IPS-18c (cell line): ENCODE results near the gene TANC1.
"Not testable (repeated sequence)": the region's sequence is repeated elsewhere in the genome, so short reads cannot be mapped to it uniquely, and the experiment has no call there.

Source experiments
- H3K4me3 ChIP-seq: 2 replicates; pipeline ENCODE4 v1.7.0; 2013; ENCODE audit warnings: low read depth, mild to moderate bottlenecking, low read length, moderate library complexity; ENCODE audit not compliant: insufficient read depth
- H3K9me3 ChIP-seq: one replicate; pipeline ENCODE4 v1.6.1; 2013; ENCODE audit warnings: mild to moderate bottlenecking, low read length, moderate library complexity; ENCODE audit not compliant: control insufficient read depth, insufficient read depth

The TANC1 gene

GRCh38 chr2:159129269-159129668 is 160.8 kb downstream of the TANC1 start:
- Histone ChIP-seq H3K4me3 (no peak overlapping the region), H3K9me3 (no peaks in the 10 kb centered on the region)

- no peaks in the 10 kb centered on the region for H3K9me3 ChIP-seq
- H3K4me3 ChIP-seq: no peak overlapping the region
These were observed 161.4 kb downstream of the TANC1 start for GRCh38 chr2:159129824-159130223.

- Histone ChIP-seq H3K9me3 (no peaks in the 10 kb centered on the region), H3K4me3 (no peak overlapping the region)
These were observed 161.9 kb downstream of the TANC1 start for GRCh38 chr2:159130302-159130701.

GRCh38 chr2:159131267-159131913 is 162.9 kb downstream of the TANC1 start:
- H3K4me3 ChIP-seq: no peak overlapping the region
- no peaks in the 10 kb centered on the region for H3K9me3 ChIP-seq

- H3K4me3 ChIP-seq: no peak overlapping the region
- H3K9me3 ChIP-seq: no peaks in the 10 kb centered on the region
These were observed 163.5 kb downstream of the TANC1 start for GRCh38 chr2:159131914-159132281.

- no peaks in the 10 kb centered on the region for H3K9me3 ChIP-seq
- H3K4me3 ChIP-seq: no peak overlapping the region
These were observed 165.4 kb downstream of the TANC1 start for GRCh38 chr2:159133797-159134196.

- Histone ChIP-seq H3K9me3 (no peaks in the 10 kb centered on the region), H3K4me3 (no peak overlapping the region)
These were observed 166.5 kb downstream of the TANC1 start for GRCh38 chr2:159134979-159135378.

GRCh38 chr2:159136391-159136790 is 168.0 kb downstream of the TANC1 start:
- Histone ChIP-seq H3K9me3 (no peaks in the 10 kb centered on the region), H3K4me3 (no peak overlapping the region)

GRCh38 chr2:159137511-159138241 is 169.2 kb downstream of the TANC1 start:
- no peaks in the 10 kb centered on the region for H3K9me3 ChIP-seq
- no peak overlapping the region for H3K4me3 ChIP-seq

- H3K9me3 ChIP-seq: no peaks in the 10 kb centered on the region
- H3K4me3 ChIP-seq: no peak overlapping the region
These were observed 170.3 kb downstream of the TANC1 start for GRCh38 chr2:159138642-159139182.

- H3K4me3 ChIP-seq: no peak overlapping the region
- no peaks in the 10 kb centered on the region for H3K9me3 ChIP-seq
These were observed 170.9 kb downstream of the TANC1 start for GRCh38 chr2:159139216-159139933.

- H3K9me3 ChIP-seq: no peaks in the 10 kb centered on the region
- no peak overlapping the region for H3K4me3 ChIP-seq
These were observed 171.8 kb downstream of the TANC1 start for GRCh38 chr2:159140070-159140769.

- not testable (repeated sequence) for H3K4me3 ChIP-seq, H3K9me3 ChIP-seq
These were observed 172.4 kb downstream of the TANC1 start for GRCh38 chr2:159140821-159141220.

GRCh38 chr2:159144776-159145614 is 176.6 kb downstream of the TANC1 start:
- H3K9me3 ChIP-seq: no peaks in the 10 kb centered on the region
- no peak overlapping the region for H3K4me3 ChIP-seq

- no peak overlapping the region for H3K4me3 ChIP-seq
- no peaks in the 10 kb centered on the region for H3K9me3 ChIP-seq
These were observed 177.4 kb downstream of the TANC1 start for GRCh38 chr2:159145745-159146354.

GRCh38 chr2:159146996-159147666 is 178.7 kb downstream of the TANC1 start:
- Histone ChIP-seq H3K4me3 (no peak overlapping the region), H3K9me3 (no peaks in the 10 kb centered on the region)
